ENCODE results near the gene ZHX3.

Gene ZHX3

DNA sequence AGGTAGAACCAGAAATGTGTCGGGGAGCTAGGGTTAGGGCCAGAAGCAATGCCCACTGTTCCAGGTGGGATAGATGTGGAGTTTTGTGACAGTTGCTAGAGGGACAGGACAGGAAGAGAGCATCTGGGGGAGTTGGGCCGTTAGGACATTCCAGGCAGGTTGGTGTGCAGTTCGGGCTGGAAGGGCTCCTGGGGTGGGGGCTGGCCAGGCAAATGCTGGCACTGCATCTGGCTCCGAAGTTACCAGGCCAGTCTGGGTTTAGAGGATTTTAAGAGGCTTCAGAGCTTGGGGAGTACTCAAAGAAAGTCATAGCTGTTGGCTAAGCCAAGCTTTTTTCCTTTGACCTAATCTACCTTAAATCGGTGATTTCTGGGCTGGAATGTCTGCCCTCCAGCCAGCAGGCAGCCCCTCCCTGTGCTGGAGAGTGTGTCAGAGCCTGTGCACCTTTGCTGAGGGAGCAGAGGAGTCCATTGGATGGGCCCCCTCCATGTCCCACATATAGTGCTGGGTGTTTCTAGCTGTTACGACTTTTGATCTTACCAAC is 159.4 kb downstream of the ZHX3 start:
- DNase-seq (ENCODE audit: low read depth in 1 of 2, low spot score in 1 of 2): no peak

GRCh38 chr20:41155261-41155660 is 162.3 kb downstream of the ZHX3 start:
- no peak for DNase-seq (ENCODE audit: low read depth in 1 of 2, low spot score in 1 of 2)

GRCh38 chr20:41154436-41155176 is 162.9 kb downstream of the ZHX3 start:
- no peak for DNase-seq (ENCODE audit: low read depth in 1 of 2, low spot score in 1 of 2)

- DNase-seq (ENCODE audit: low read depth in 1 of 2, low spot score in 1 of 2): no peak
These were observed 165.3 kb downstream of the ZHX3 start for GRCh38 chr20:41152108-41152757.

DNA sequence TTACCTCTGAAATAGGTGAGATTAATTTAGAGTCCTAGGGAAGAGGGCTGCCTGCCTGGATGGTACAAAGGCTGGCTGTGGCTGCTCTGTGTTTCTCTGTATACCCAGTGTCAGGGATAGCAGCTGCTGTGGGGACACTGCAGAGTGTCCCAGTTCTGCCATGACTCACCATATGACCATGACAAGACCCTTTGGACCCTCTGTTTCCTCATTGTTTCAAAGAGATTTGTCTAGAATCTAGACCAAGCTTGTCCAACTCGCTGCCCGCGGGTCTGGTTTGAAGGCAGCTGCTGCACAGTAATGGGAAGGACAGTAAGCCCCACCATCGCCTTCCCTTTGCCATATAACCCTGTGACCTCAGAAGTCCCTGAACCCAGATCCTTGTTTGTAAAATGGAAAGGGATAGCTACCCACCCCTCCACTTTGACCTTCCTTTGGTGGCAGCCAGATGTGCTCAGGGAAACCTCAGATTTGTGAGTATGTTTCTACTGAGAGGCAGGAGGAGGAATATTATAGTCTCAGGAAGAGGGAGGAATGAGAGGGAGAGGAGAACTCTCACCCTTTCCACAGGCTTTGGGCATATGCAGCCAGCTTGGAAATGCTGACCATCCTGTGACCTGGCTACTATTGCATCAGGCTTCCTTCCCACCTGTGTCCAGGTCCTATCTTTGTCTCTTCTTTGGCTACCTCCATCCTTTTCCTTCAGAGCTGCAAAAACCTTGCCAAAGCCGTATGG is 166.2 kb downstream of the ZHX3 start:
- no peak for DNase-seq (ENCODE audit: low read depth in 1 of 2, low spot score in 1 of 2)

DNA sequence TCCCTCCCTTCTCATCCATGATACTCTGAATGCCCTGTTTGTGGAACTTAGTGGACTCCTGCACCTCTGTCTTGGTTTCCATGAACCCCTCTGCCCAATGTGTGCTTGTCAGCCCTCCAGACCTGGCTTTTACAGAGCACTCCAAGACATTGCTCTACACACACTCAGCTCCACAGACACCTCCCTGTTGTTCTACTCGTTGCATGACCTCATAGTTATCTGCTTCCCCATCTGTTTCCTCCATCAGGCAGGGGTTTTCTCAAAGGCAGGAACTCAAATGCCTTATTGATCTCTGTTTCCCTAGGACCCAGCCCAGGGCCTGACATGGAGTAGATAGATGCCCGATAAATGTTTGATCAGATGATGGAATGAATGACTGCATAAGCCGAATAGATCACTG is 166.9 kb downstream of the ZHX3 start:
- no peak for DNase-seq (ENCODE audit: low read depth in 1 of 2, low spot score in 1 of 2)

GRCh38 chr20:41148942-41149341 is 168.6 kb downstream of the ZHX3 start:
- no peak for DNase-seq (ENCODE audit: low read depth in 1 of 2, low spot score in 1 of 2)

- no peak for DNase-seq (ENCODE audit: low read depth in 1 of 2, low spot score in 1 of 2)
These were observed 169.8 kb downstream of the ZHX3 start for GRCh38 chr20:41147767-41148191.

DNA sequence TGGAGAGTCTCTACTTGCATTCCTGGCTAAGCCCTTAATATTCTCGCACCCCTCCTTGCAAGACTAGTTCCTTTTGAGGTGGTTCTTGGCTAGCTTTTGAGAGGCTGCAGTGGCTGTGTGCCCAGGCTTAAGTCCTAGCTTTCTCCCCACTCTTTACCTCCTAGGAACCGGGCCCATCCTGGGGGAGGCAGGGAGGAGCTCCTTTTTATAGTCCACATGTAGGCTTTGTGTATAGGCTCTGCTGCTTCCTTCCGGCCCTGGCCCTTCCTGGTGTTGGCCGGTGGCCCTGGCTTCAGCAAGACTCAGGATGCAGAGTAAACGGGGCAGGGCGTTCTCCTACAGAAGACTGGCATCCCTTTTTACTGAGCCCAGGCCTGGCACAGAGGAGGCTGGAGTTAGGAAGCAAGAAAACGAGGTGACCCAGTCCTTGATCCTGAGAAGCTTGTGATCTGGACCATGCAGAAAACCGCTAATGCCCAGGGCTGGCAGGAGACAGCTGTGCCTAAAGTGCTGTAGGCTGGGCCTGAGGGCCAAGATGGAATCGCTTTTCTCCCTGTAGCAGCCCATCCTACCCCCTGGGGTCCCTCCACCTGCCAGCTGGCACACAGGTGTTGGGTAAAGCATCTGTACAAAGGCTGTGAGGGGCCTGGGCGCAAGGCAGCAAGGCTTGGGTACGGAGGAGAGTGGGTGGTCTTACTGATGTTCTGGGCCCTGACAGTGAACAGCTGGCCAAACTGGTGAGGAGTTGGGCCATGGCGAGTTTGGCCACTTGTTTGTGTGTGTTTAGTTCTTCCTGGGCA is 171.5 kb downstream of the ZHX3 start:
- no peak for DNase-seq (ENCODE audit: low read depth in 1 of 2, low spot score in 1 of 2)

GRCh38 chr20:41145317-41145716 is 172.2 kb downstream of the ZHX3 start:
- DNase-seq (ENCODE audit: low read depth in 1 of 2, low spot score in 1 of 2): no peak

- DNase-seq (ENCODE audit: low read depth in 1 of 2, low spot score in 1 of 2): no peak
These were observed 174.2 kb downstream of the ZHX3 start for GRCh38 chr20:41143354-41143753.

- no peak for DNase-seq (ENCODE audit: low read depth in 1 of 2, low spot score in 1 of 2)
These were observed 174.6 kb downstream of the ZHX3 start for GRCh38 chr20:41142919-41143318.

- DNase-seq (ENCODE audit: low read depth in 1 of 2, low spot score in 1 of 2): no peak
These were observed 175.3 kb downstream of the ZHX3 start for GRCh38 chr20:41142245-41142644.

GRCh38 chr20:41141153-41141815 is 176.2 kb downstream of the ZHX3 start:
- DNase-seq (ENCODE audit: low read depth in 1 of 2, low spot score in 1 of 2): no peak

- no peak for DNase-seq (ENCODE audit: low read depth in 1 of 2, low spot score in 1 of 2)
These were observed 177.1 kb downstream of the ZHX3 start for GRCh38 chr20:41140226-41141133.

DNA sequence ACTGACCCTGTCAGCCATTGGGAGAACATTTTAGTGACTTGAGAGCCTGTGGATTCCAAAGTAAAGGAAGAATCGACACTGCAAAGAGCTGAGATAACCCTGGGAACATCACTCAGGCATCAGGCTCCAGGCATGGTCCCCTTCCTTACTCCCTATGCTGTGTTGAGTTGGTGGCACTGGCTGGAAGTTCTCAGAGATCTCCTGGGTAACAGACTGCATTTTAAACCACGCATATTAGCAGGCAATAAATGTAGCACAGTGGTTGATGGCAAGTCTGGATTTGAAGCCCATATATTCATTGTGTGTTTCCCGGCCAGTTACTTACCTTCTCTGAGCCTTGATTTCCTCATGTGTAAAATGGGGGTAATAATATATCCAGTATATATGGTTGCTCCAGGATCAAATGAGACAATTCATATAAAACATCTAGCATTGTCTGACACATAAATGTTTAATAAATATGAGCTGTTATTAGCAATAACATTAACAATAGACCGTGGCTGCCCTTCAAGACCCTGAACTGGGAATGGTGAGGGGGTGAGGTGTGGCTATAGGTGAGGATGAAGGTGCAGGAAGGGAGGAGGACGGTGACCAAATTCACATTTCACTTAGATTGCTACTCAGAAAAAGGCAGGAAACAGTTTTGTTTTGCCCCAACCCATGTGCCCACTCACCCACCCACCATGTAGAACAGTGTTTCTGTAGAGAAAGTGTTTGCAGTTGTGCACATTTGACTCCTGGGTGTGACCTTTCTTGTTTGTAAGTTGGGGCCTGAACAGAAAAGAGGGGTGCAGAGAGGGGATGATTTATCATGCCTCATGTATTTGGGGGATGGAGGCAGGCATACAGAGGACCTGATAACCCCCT is 178.1 kb downstream of the ZHX3 start:
- DNase-seq (ENCODE audit: low read depth in 1 of 2, low spot score in 1 of 2): no peak

DNA sequence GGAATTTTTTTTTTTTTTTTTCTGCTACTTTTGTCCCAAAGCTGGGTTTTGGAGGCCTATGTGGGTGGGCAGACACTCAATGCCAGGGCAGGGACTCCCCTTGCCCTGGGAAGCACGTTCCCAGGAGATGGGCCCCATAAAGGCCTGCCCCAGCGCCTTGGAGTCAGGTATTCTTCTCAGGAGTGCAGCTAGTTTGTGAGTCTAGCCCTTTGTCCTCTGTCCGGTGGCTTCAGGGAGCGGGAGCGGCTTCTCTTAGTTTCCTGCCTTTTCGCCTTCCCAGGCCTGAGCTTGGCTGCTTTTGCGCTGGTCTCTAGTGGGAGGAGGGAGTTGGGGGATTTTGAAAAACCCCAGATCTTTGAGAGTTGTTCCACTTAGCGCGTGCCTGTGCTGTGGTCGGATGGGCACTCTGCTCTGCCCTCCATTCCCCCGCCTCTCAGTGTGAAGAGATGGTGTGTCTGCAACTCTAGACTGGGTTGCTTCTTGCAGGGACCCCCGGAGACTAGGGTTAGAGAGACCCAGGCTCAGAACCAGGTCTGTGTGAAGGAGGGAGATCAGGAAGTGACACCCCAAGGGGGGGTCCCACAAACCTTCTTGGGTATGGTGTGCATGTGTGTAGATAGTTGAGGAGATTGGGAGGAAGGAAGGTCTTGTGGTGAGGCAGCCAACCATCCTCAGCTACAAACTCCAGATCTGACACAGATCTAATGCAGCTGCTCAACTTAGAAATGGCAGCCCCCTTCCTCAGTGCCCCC is 178.9 kb downstream of the ZHX3 start:
- no peak for DNase-seq (ENCODE audit: low read depth in 1 of 2, low spot score in 1 of 2)
